Activated T-cell treated with anti-CD3 and anti-CD28 coated beads, Interleukin-2, amount 50 U/mL, for 72 hours (primary cell): ENCODE measurements around the gene VWA3B. TPM values are rescaled to one million over a fixed set of nuclear protein-coding genes. Genes with fewer than 3 reads are reported as not detected.
"Not testable (repeated sequence)": the region's sequence is repeated elsewhere in the genome, so short reads cannot be mapped to it uniquely, and the experiment has no call there.

Experiments
- ATAC-seq, 2 donors: fragments of 150-1000 bp; cut with Tn5 transposase; replicated peaks in 1 of 2; 2 replicates each; pipeline ENCODE4 v1.10.0; 2021; ENCODE audit warnings: moderate library complexity in 2 of 2, mild to moderate bottlenecking in 1 of 2
- DNase-seq, 2 donors: peaks; one replicate each; pipeline ENCODE4 v3.0.0; 2021 to 2022; ENCODE audit warnings: mixed read lengths in 1 of 2
- H3K27ac Mint-ChIP-seq: one replicate; pipeline ENCODE4 v1.8.0; 2022; ENCODE audit warnings: mild to moderate bottlenecking, moderate library complexity, mixed read lengths
- H3K27me3 Mint-ChIP-seq: one replicate; pipeline ENCODE4 v1.8.0; 2022; ENCODE audit warnings: low read depth, mixed read lengths
- H3K36me3 Mint-ChIP-seq, 2 donors: one replicate each; pipeline ENCODE4 v1.8.0; 2022; ENCODE audit warnings: mixed read lengths in 2 of 2, mild to moderate bottlenecking in 1 of 2; ENCODE audit not compliant: insufficient read depth in 2 of 2
- H3K4me1 Mint-ChIP-seq: one replicate; pipeline ENCODE4 v1.8.0; 2022; ENCODE audit warnings: low read depth, mixed read lengths
- H3K4me3 Mint-ChIP-seq, 2 donors: one replicate each; pipeline ENCODE4 v1.8.0; 2022; ENCODE audit warnings: mild to moderate bottlenecking in 2 of 2, mixed read lengths in 2 of 2, moderate library complexity in 2 of 2
- H3K9me3 Mint-ChIP-seq, 2 donors: one replicate each; pipeline ENCODE4 v1.8.0; 2022; ENCODE audit warnings: mixed read lengths in 2 of 2
- total RNA-seq, 2 donors: library from RNA; stranded (reverse); gene quantifications; one replicate each; pipeline ENCODE4 v1.2.3, GENCODE V29; 2022

Gene VWA3B, protein sequence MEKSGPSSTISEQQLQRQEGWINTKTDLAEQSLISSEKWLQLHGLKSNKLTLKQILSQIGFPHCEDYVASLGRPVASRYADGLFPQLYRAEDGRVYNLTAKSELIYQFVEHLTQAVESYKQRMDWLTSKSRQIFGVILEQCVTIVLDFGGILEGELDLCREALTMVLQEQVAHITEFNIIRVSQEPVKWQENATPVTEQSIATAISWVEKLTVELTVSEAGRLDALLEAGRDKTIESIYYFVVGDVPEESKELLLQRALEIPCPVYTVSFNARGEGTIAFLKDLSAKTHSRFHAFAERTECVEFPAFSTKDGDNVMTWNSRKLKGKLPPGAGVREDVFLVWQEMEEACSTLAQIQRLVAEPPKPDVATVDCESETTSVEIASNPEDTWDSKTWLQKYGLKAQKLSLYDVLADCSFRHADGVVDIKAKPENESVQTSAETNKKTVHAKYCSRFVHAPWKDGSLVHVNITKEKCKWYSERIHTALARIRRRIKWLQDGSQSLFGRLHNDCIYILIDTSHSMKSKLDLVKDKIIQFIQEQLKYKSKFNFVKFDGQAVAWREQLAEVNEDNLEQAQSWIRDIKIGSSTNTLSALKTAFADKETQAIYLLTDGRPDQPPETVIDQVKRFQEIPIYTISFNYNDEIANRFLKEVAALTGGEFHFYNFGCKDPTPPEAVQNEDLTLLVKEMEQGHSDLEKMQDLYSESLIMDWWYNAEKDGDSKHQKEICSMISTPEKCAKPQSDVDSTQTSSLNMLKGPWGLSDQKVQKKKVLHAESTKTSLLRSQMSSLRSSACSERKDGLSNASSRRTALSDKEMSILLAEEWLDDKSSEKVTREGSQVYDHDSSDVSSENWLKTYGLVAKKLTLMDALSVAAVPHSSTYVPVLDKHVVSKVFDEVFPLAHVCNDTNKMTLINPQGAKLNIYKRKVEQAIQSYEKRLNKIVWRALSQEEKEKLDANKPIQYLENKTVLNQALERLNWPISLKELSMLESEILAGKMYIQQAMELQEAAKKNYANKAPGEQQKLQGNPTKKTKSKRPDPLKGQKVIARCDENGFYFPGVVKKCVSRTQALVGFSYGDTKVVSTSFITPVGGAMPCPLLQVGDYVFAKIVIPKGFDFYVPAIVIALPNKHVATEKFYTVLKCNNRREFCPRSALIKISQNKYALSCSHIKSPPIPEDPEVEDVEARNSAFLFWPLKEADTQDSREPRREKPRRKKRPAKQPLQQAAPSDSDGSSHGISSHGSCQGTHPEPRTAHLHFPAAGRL (N-terminal part only)
- under 1 TPM; 0.19 to 0.21 TPM for total RNA-seq

DNA sequence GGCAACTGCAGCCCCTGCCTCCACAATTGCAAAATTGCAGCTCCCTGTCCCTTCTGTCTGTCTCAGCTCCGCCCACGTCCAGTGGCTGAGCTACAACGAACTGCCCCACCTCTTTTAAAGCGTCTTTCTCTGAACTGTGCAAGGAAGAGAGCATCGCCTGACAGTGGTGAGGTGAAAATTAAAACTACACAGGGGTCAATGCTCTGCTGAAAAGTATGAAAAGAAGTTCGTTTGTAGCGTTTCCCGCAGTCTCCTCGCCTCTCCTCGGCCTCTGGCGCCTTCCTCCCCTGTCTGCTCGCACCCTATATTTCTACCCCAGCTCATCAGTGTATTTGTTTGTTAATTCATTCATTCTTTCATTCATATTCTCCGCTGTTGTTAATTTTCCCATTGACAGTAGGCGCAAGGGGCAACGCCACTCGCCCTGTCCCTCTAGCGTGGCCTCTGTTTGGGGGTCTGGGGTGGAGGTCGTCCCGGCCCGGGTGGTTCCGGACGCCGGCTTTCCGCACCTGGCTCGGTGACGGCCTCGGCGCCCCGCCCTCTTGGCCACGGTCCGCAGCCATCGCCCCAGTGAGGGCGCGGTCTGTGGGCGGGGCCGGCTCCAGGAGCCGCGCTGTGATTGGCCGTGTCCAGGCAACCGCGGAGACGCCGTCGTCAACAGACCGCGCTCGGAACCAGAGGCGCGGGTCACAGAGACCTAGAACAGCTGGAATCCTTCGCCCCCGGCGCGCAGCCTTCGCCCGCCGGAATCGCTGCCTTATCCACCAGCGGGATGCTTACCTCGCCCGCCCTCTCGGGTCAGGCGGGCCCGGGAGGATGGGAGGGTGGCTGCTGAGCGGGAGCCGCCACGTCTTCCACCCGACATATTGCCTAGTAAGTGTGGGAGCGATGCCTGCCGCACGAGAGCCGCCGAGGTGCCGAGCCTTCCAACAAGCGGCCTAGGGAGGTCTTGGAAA is at the start of gene VWA3B:
Gene VWA3B, plus strand, starts transcription at position 677 of the 956 bp plus-strand sequence. CDS start 5,926 bp downstream, outside the sequence.
- H3K4me3 Mint-ChIP-seq = peak within 1 kb of the TSS; percentile 80 to 90
- no peaks in the 10 kb centered on the region for H3K9me3 Mint-ChIP-seq
- ATAC-seq = peak; percentile 95 to 97
- H3K27me3 Mint-ChIP-seq = peaks cover 51% of the 10 kb centered on the region
- peaks cover 24% of the 10 kb centered on the region for H3K4me1 Mint-ChIP-seq
- H3K36me3 Mint-ChIP-seq = peaks cover 0 to 3% of the 10 kb centered on the region in 2 donors
- H3K27ac Mint-ChIP-seq = no peak within 1 kb of the TSS
- peak; percentile 70 to 73 for DNase-seq

DNA sequence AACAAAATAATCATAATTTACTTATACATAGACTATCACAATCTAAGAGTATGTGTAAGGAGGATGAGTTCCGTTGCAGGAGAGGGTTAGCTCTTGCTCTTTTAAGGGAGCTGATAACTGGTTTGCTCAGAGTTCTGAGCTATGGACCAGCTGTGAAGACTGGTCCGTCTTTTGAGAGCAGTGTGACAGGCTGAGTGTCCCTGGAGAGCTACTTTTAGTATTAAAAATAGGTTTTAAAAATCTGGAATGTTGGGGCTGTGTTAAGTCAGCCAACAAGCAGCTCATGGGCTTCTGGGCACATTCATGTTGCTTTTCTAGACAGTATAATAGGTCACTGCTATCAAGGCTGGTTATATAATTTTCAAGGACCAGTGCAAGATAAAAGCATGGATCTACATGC is 49.8 kb upstream of the VWA3B start:
- Mint-ChIP-seq H3K36me3 (peaks cover 0 to 3% of the 10 kb centered on the region in 2 donors), H3K4me3 (no peak overlapping the region), H3K9me3 (peaks cover 0 to 1% of the 10 kb centered on the region in 2 donors), H3K4me1 (no peaks in the 10 kb centered on the region), H3K27ac (no peak overlapping the region), H3K27me3 (no peaks in the 10 kb centered on the region)
- DNase-seq (no peak), ATAC-seq (no peak)

DNA sequence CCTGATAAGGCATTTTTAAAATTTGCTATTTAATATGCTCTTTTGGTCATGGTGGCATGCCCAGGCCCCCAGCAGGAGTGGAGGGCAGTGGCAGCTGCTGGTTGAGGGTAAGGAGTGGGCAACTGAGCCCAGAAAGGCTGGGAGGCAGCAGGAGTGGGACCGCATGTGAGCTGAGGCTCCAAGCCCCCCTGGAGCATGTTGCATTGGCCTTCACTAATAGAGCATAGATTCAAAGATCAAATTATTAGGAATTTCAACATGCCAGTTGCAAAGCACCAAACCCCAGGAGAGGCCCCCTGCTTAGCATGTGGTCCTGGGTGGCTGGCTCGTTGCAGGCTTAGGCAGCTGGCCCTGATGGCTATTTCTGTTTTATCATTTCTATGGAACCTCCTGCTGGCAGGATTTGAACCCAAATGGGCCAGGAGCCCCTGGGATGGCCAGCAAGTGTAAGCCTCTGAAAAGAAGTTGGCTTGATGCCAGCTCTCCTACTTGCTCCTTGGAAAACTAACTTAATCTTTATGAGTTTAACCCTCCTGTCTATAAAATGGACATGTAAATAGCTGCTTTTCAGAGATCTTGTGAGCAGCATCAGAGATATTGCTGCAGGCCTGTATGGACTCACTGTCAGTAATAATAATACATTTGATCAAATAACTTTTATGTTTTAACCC is 49.2 kb upstream of the VWA3B start:
- no peak for DNase-seq
- no peaks in the 10 kb centered on the region for H3K27me3 Mint-ChIP-seq
- H3K4me3 Mint-ChIP-seq = no peak overlapping the region
- H3K9me3 Mint-ChIP-seq = peaks cover 0 to 1% of the 10 kb centered on the region in 2 donors
- H3K27ac Mint-ChIP-seq = no peak overlapping the region
- peaks cover 0 to 5% of the 10 kb centered on the region in 2 donors for H3K36me3 Mint-ChIP-seq
- ATAC-seq = no peak
- no peaks in the 10 kb centered on the region for H3K4me1 Mint-ChIP-seq

DNA sequence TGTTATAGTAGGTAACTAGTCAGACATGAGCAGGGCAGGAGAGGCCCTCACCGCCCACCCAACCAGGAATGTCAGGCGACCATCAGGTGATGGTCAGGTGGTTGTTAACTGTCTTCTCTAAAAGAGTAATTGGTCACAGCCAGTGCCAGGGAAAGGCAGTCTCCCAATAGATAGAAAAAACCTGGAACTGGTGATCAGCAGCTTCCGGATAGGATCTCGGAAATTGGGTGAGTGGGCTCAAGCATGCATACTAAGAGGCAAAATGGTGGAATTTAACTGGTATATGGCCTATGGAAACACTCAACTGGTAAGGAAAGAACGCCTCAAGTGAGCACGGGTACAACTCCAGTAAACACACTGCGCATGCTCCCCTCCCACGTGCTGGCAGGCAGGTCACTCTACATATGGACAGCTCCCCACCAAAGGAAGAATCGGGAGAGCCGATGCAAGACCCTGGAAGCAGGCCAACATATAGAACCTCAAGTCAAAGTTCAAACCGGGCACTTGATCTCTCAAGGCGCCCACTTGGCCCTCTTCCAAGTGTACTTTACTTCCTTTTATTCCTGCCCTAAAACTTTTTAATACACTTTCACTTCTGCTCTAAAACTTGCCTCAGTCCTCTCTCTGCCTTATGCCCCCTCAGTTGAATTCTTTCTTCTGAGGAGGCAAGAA is 47.7 kb upstream of the VWA3B start:
- ATAC-seq = no peak
- no peaks in the 10 kb centered on the region for H3K4me1 Mint-ChIP-seq

DNA sequence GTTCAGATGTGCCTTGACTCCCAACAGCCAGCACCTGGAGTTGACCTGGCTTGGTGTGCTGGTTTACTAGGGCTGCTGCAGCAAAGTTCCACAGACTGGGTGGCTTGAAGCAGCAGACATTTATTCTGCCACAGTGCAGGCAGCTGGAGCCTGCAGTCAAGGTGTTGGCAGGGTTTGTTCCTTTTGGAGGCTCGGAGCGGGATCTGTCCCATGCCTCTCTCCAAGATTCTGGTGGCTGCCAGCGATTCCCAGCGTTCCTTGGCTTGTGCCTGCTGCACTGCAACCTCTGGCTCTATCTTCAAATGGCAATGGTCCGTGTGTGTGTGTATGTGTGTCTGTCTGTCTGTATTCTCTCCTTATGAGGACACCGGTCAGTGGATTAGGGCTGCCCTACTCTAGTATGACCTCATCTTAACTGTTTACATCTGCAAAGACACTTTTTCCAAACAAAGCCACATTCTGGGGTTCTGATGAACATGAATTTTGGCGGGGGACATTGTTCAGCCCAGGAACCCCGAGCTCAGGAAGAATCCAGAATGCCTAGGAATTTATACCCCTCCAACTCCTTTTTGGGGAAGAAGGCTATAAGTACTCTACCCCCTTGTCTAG is 46.5 kb upstream of the VWA3B start:
- peaks cover 12 to 15% of the 10 kb centered on the region in 2 donors for H3K9me3 Mint-ChIP-seq
- no peak overlapping the region for H3K27ac Mint-ChIP-seq
- ATAC-seq (no peak), DNase-seq (no peak)
- peaks cover 14 to 18% of the 10 kb centered on the region in 2 donors for H3K36me3 Mint-ChIP-seq
- no peaks in the 10 kb centered on the region for H3K27me3 Mint-ChIP-seq
- H3K4me3 Mint-ChIP-seq = no peak overlapping the region
- no peaks in the 10 kb centered on the region for H3K4me1 Mint-ChIP-seq

More for the DNA sequence above, 47.7 kb upstream of the VWA3B start:
- Mint-ChIP-seq H3K27ac (no peak overlapping the region), H3K36me3 (peaks cover 5 to 10% of the 10 kb centered on the region in 2 donors), H3K27me3 (no peaks in the 10 kb centered on the region), H3K9me3 (peaks cover 3 to 4% of the 10 kb centered on the region in 2 donors), H3K4me3 (no peak overlapping the region)
- no peak for DNase-seq

DNA sequence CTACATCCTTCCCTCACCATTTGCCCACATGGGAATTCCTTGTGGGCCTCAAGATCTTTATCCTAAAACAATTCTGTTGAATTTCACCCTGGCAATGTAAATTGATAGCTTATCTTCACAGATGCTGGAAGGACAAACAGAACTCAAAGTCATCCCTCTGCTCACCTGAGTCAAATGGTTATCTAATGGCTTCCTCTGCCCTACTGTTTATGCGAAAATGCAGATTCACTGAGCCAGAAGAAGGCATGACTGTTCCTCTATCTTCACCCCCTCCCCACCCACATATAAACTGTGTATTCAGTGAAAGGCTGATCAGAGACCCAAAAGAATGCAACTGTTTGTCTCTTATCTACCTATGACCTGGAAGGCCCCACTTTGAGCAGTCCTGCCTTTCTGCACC is 43.9 kb upstream of the VWA3B start:
- H3K4me3 Mint-ChIP-seq = no peak overlapping the region
- H3K9me3 Mint-ChIP-seq = peaks cover 14 to 15% of the 10 kb centered on the region in 2 donors
- H3K27ac Mint-ChIP-seq = no peak overlapping the region
- peaks cover 15 to 18% of the 10 kb centered on the region in 2 donors for H3K36me3 Mint-ChIP-seq
- no peaks in the 10 kb centered on the region for H3K27me3 Mint-ChIP-seq
- ATAC-seq (no peak), DNase-seq (no peak)
- H3K4me1 Mint-ChIP-seq = no peaks in the 10 kb centered on the region

DNA sequence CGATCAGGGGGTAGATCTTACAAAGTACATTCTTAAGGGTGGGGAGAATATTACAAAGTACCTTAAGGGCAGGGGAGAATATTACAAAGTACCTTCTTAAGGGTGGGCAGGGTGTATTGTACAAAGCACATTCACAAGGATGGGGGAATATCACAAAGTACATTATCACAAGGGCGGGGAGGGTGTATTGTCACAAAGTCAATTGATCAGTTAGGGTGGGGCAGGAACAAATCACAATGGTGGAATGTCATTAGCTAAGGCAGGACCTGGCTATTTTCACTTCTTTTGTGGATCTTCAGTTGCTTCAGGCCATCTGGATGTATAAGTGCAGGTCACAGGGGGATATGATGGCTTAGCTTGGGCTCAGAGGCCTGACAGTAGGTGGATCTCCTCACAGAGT is 42.2 kb upstream of the VWA3B start:
- not testable (repeated sequence) for DNase-seq, H3K4me3 Mint-ChIP-seq, ATAC-seq, H3K4me1 Mint-ChIP-seq, H3K27me3 Mint-ChIP-seq, H3K27ac Mint-ChIP-seq
- Mint-ChIP-seq H3K36me3 (peaks cover 15 to 18% of the 10 kb centered on the region in 2 donors), H3K9me3 (peaks cover 14 to 15% of the 10 kb centered on the region in 2 donors)

DNA sequence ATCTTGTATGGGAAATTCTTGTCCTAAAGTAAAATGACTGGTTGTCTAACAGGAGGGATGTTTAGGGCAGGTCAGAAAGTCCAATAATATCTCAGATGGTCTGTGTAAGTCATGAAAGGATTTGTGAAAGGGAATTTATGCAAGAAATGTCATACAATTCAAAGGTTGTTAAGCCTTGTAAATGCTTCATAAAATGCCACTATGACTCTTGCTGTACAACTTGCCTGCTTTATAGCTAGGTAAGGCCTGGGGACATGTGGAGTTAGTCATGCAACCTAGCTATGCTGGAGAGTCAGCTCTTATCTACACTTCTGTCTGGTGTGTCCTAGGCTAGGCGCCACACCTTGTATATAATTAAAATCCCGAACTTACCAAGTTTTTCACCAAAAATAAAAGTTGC is 36.9 kb upstream of the VWA3B start:
- H3K9me3 Mint-ChIP-seq = peaks cover 4% of the 10 kb centered on the region in 2 donors
- DNase-seq (no peak), ATAC-seq (no peak)
- peaks cover 2 to 4% of the 10 kb centered on the region in 2 donors for H3K36me3 Mint-ChIP-seq
- H3K27ac Mint-ChIP-seq = no peak overlapping the region
- H3K27me3 Mint-ChIP-seq = no peaks in the 10 kb centered on the region
- H3K4me3 Mint-ChIP-seq = no peak overlapping the region
- H3K4me1 Mint-ChIP-seq = no peaks in the 10 kb centered on the region

DNA sequence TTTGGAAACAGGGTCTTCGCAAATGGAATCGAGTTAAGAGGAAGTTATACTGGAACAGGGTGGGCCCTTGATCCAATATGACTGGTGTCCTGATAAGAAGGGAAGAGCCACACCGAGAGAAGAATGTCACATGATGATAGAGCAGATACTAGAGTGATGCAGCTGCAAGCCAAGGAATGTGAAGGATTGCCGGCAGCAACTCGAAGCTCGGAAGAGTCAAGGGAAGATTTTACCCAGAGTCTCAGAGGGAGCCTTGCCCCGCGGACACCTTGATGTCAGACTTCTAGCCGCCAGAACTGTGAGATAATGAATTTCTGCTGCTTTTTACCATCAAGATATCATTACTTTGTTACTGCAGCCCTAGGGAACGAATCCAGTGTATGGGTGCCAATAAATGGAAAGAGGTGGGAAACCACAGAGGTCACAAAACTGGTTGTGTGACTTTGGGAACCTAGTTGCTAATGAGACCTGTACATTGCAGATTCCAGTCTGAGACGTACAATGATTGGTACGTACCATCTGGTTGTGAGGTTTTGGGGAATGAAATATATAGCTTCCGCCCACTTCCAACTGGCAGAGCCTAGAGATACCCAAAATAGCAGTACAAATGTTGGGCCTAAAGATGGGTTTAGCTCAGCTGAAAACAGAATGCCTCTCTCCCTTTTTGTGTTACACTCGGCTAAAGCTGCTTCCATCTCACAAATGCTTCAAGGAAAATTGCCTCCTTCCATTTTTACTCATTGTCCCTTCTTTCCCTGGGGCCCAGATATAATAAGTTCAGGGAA is 28.6 kb upstream of the VWA3B start:
- Mint-ChIP-seq H3K27me3 (no peaks in the 10 kb centered on the region), H3K36me3 (no peaks in the 10 kb centered on the region), H3K4me1 (no peaks in the 10 kb centered on the region), H3K27ac (no peak overlapping the region), H3K9me3 (peaks cover 0 to 2% of the 10 kb centered on the region in 2 donors), H3K4me3 (no peak overlapping the region)
- ATAC-seq (no peak), DNase-seq (no peak)

DNA sequence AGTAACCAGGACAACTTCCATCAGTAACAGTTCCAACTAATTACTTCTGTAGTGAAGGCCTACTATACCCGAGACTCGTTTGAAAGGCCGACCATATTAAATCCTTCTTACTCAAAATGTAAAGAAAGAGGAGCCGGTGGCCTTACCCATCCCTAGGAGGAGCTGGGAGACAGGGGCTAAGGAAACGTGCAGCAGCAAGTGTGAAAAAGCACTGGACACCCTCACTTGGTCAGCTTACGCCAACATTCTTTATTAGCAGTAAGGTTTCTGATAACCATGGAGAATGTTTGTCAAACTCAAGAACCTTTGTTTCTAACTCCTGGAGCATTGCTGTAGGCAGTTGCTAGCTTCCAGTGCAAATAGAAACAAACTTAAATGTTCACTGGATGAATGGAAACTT is 26.7 kb upstream of the VWA3B start:
- peaks cover 18% of the 10 kb centered on the region for H3K27me3 Mint-ChIP-seq
- DNase-seq = no peak
- no peaks in the 10 kb centered on the region for H3K4me1 Mint-ChIP-seq
- H3K9me3 Mint-ChIP-seq = peaks cover 0 to 2% of the 10 kb centered on the region in 2 donors
- H3K4me3 Mint-ChIP-seq = no peak overlapping the region
- peaks cover 0 to under 1% of the 10 kb centered on the region in 2 donors for H3K36me3 Mint-ChIP-seq
- no peak overlapping the region for H3K27ac Mint-ChIP-seq
- ATAC-seq = no peak
